Subcutaneous adipose tissue (tissue), 4 donors: ENCODE data around the gene ACBD3. TPM values are rescaled to one million over a fixed set of nuclear protein-coding genes. Genes with fewer than 3 reads are reported as not detected.

Experiments used
- total RNA-seq, 4 donors: library from RNA; depleted of rRNA; stranded (reverse); fragments of >200 nt; gene quantifications; one replicate each; pipeline ENCODE4 v1.1.0, GENCODE V29; 2016
- TF ChIP-seq, protein P1 (sequence below): fragments of 450-650 bp; IDR thresholded peaks from one replicate; pipeline ENCODE4 v1.5.1; 2016; ENCODE audit warnings: low read depth, mild to moderate bottlenecking, control low read depth, antibody characterized with exemption, moderate library complexity

Gene ACBD3
- 10 to 100 TPM; 40.1 to 56.6 (median 51.4) TPM for total RNA-seq

DNA sequence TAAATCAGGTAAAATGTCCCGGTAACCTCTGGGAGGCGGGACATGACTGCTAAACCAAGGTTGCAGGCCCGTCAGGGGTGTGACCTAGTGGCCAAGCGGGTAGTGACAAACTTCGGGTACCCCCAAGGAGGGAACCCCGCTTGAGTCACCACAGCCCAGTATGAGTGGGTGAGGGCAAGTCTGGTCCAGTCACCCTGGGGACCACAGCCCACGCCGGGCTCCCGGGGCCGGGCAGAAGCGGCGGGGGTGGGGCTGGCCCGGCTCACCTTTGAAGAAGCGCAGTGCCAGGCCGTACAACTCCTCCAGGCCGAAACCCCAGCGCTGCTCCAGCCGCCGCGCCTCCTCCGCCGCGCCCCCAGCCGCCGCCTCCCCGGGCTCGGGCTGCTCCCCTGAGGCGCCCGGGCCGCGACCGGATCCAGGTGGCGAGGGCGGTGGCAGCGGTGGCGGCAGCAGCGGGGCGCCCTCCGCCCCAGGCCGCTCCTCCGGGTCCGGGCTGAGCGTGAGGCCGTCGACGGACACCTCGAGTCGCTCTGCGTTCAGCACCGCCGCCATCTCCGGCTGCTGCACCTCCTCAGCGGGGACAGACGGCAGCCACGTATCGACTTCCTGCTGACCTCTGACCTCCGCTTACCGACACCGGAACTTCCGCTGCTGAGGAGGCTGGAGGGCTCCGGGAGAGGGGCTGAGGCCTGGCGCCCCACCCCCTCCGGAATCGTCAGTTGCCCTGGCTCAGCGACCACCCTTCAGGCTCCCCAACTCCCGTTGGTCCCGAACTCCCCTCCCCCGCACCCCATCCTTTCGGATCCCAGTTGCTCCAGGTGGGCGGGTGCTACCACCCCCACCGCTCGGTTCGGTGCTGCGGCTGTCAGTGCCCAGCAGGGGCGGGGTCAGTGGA, at the start of gene ACBD3:
ACBD3 (minus strand) TSS at position 618 of the 895 bp plus-strand sequence; CDS start at position 552, 66 bp downstream.
- TF ChIP-seq, protein P1, sequence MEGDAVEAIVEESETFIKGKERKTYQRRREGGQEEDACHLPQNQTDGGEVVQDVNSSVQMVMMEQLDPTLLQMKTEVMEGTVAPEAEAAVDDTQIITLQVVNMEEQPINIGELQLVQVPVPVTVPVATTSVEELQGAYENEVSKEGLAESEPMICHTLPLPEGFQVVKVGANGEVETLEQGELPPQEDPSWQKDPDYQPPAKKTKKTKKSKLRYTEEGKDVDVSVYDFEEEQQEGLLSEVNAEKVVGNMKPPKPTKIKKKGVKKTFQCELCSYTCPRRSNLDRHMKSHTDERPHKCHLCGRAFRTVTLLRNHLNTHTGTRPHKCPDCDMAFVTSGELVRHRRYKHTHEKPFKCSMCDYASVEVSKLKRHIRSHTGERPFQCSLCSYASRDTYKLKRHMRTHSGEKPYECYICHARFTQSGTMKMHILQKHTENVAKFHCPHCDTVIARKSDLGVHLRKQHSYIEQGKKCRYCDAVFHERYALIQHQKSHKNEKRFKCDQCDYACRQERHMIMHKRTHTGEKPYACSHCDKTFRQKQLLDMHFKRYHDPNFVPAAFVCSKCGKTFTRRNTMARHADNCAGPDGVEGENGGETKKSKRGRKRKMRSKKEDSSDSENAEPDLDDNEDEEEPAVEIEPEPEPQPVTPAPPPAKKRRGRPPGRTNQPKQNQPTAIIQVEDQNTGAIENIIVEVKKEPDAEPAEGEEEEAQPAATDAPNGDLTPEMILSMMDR, result no peak

DNA sequence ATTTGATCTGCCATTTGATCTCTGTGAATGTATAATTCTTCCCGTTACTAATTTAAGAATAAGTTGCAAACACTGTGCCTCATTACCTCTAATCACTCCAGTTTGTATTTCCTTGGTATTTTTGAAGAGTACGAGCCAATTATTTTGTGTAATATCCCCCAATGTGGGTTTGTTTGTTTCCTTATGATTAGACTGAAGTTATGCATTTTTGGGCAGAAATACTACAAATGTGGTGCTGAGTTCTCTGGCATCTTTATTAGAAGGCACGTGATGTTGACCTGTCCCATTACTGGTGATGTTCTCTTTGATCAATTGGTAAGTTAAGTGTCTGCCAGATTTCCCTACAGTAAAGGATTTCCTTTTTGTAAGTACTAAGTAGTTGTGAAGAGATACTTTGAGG, 47.3 kb upstream of the ACBD3 start:
- TF ChIP-seq, protein P1, result no peak

DNA sequence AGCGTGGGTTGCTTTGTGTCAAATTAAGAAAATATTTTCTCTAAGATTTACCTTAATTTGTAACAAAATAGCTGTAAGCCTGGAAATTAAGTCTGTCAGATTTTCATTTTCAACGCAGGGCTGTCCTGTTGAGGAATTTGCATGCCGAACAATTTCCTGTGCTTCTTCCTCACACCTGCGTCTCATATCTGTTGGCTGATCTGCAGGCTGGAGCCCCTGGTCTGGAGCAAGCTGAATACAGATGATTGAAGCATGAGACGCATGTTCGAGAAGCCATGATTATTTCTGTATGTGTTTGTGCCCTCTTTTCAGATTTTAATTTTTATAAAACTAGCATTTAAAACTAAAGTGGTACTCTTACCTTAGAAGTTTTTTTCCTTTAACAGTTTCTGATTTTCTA, 46.8 kb upstream of the ACBD3 start:
- TF ChIP-seq, protein P1, result no peak

DNA sequence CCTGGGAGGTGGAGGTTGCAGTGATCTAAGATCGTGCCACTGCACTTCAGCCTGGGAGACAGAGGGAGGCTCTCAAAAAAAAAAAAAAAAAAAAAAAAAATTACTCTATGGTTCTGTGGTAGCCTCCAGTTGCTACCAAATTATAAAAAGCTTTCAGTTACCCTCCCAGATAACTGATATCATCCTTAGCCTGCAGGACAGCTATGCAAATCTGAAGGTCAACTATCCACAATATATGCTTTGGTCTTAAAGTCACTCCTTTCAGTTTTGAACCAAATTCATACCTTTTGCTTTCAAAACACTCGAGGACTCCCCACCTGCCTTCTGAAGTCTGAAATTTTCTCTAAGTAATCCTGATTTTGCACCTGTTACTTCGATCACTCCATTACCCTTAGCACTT, 40.1 kb upstream of the ACBD3 start:
- TF ChIP-seq, protein P1, result no peak

DNA sequence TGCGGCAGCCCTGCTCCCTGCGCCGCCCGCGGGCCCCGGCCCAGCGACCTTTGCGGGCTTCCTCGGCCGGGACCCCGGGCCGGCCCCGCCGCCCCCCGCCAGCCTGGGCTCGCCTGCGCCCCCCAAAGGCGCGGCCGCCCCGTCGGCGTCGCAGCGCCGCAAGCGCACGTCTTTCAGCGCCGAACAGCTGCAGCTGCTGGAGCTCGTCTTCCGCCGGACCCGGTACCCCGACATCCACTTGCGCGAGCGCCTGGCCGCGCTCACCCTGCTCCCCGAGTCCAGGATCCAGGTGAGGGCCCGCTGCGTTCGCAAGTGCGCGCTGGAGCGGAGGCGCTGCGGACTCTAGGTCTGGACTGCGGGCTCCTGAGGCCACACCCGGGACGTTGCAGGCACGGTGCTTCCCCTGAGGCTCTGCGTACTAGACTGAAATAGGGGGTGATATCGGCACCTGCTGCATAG, 37.3 kb upstream of the ACBD3 start:
- TF ChIP-seq, protein P1, result no peak

DNA sequence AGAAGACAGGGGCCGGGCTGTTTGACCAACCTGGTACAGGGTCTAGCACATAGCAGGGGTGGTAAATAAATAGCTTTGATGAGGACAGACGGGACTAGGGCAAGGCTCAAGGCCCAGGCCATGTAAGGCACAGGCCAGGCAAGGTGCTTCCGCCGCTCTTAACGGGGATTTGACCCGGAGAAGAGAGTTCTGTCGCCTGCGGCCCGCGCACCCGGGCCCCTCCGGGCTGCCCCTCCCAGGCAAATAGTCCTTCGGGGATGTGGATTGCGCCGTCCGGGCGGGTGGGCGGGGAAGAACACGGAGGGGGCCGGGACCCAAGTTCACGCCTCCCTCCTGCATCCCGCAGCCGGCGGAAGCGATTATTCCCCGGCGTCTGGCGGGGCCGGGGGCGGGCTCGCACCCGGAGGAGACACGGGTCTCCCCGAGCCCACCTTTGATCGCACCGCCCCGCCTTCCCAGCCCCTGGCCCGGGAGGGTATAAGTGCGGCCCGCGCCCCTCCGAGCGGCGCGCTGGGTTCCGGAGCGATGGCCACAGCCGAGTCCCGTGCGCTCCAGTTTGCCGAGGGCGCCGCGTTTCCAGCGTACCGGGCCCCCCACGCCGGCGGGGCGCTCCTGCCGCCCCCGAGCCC, 36.7 kb upstream of the ACBD3 start, which contains the start of gene MIXL1:
MIXL1 (plus strand) TSS at position 508 of the 629 bp plus-strand sequence; CDS start at position 526, 18 bp downstream.
- TF ChIP-seq, protein P1, result no peak

DNA sequence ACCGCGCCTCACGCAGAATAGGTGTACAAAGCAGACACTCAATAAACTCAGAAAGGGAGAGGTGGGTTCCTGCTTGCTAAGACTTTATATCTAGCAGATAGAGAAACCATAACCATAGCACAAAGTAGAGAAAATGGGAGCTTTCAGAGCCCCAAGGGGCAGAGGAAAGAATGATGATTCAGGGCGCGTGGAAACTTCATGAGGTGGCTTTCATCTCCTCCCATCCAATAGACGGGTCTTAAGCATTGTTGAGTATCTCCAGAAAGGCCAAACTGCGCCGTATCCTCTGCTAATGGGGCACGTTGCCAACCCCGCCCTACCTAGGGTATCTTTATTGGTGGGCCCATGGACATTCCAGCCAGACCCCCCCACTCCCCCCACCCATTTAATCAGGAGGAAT, 36.1 kb upstream of the ACBD3 start:
- TF ChIP-seq, protein P1, result no peak
